ENCODE results near the gene HNRNPA0.
A peak's percentile ranks its signal among the peaks of the same experiment; 100 is the strongest.
"Not testable (repeated sequence)": the region's sequence is repeated elsewhere in the genome, so short reads cannot be mapped to it uniquely, and the experiment has no call there.

HNRNPA0 gene

GRCh38 chr5:137754188-137754960, at the start of gene HNRNPA0:
Gene HNRNPA0, minus strand, starts transcription at chr5:137754363. Its CDS starts 297 bp downstream, at chr5:137754066.
- DNase-seq = peak; percentile 87

DNA sequence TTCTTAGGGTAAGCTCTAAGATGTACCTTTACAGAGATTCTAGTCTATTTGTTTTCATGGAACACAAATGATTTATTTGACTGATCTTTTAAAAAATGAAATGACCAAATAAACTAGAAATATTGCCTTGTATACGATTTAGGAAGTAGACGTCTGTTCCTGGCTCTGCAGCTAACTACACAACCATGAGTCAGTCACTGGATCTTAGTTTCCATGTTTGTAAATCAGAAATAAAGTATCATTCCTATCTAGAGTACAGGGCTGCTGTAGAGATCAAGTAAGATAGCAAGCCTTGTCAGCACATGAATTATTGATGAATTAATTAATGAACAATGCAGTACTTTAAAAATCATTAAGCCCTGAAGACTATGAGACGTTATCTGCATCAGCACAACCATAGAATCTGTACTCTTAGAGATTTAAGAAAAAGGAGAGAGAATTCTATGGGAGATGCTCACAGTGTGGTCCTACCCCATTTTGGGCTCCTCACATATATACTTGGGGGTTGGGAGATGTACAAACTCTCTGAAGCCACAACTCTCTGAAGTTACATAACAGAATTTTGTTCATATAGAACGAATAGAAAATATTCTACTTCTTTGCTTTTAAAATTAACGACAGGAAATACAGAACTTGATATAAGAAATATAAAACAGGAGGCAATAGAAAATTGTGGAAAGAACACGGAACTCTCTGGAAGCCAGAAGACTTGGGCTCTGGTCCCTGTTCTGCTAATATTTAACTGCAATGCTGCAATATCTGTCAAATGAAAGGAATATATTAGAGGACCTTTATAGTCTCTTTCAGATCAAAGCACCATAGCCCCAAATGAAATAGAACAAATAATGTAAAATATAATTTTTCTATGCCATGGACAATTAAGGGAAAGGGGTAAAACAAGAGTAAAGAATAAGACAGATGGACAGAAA, 48.4 kb upstream of the HNRNPA0 start:
- DNase-seq = no peak

DNA sequence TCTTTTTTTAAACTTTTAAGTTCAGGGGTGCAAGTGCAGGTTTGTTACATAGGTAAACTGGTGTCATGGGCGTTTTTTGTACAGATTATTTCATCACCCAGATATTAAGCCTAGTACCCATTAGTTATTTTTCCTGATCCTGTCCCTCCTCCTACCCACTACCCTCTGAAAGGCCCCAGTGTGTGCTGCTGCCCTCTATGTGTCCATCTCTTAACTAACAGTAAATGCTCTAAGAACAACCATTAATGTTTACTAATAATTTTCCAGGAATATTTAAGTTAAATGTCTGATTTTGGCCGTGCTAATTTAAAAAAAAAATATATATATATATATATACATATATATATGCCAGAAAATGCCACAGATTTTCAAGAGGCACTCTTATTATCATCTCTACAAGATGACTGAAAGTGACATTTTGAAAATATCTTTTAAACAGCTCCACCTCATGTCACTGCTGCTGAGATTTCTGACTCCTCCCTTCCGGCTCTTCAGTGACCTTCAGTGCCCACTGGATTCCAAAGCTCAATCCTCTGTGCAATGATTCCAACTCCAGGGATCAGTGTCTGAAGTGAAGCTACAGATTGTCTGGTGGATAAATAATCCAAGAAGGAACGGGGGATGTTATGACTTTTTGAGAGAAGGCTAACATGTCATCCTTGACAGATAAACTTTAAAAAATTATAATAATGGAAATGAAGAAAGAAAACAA, 46.7 kb upstream of the HNRNPA0 start:
- DNase-seq = no peak

DNA sequence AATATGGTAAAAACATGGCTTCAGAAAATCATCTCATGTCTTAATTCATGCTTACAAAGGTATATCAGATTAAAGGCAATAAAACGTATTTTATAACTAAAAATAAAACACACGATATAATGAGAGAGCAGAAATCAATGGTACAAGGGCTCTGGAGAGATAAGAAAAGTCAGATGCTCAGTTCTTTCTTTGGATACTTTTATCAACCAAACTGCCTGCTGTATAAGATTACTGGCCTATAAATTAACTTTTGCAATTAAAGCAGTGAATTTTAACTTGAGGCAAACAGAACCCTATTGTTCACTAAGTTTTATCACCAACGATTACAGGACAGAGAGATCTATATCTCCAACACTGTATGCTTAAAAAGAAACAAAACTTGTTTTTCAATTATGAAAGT, 42.1 kb upstream of the HNRNPA0 start:
- no peak for DNase-seq

- no peak for DNase-seq
Observed at GRCh38 chr5:137794863-137795262, 40.7 kb upstream of the HNRNPA0 start.

- no peak for DNase-seq
Observed at GRCh38 chr5:137792303-137792702, 38.1 kb upstream of the HNRNPA0 start.

DNA sequence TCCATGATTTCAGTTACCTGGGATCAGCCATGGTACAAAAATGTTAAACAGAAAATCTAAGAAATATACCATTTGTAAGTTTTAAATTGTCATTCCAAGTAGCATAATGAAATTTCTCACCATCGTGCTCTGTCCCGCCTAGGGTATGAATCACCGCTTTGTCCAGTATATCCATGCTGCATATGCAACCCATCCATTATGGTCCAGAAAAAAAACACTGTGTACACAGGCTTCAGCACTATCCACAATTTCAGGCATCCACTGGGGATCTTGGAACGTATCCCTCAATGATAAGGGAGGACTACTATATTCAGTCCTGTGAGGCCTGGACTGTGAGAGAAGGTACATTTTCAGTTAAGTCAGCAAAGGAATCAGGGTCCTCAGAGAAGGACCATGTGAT, 37.6 kb upstream of the HNRNPA0 start:
- no peak for DNase-seq

DNA sequence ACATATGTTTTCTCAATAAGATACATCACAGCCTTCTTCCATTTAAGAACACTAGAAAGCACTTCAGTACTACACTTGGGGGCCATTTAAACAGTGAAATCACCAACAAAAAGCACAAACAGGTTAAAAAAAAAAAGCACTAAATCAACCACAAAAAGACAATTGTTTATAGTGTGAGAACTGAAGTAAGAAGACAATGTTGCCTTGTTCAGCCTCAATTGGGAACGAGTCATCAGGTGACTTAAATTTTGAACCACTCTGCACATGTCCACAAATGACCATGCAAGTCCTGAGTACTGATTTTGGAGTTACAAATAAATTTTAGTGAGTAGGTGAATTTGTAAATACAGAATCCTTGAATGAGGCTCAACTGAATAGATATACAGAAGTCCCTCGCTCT, 37.2 kb upstream of the HNRNPA0 start:
- DNase-seq = no peak

GRCh38 chr5:137788560-137788959, 34.4 kb upstream of the HNRNPA0 start:
- not testable (repeated sequence) for DNase-seq

- DNase-seq = no peak
Observed at GRCh38 chr5:137782984-137783536, 28.9 kb upstream of the HNRNPA0 start.

DNA sequence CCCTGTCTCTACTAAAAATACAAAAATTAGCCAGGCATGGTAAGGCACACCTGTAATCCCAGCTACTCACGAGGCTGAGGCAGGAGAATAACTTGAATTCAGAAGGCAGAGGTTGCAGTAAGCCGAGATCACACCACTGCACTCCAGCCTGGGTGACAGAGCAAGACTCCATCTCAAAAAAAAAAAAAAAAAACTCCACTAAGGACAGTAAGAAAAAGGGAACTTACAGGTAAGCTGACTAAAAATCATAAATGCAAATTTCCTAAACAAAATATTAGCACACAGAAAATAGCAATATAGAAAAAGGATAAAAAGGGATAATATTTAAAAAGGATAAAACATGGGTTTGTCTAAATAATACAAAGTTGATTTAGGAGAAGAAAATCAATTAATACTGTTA, 27.9 kb upstream of the HNRNPA0 start:
- no peak for DNase-seq

DNA sequence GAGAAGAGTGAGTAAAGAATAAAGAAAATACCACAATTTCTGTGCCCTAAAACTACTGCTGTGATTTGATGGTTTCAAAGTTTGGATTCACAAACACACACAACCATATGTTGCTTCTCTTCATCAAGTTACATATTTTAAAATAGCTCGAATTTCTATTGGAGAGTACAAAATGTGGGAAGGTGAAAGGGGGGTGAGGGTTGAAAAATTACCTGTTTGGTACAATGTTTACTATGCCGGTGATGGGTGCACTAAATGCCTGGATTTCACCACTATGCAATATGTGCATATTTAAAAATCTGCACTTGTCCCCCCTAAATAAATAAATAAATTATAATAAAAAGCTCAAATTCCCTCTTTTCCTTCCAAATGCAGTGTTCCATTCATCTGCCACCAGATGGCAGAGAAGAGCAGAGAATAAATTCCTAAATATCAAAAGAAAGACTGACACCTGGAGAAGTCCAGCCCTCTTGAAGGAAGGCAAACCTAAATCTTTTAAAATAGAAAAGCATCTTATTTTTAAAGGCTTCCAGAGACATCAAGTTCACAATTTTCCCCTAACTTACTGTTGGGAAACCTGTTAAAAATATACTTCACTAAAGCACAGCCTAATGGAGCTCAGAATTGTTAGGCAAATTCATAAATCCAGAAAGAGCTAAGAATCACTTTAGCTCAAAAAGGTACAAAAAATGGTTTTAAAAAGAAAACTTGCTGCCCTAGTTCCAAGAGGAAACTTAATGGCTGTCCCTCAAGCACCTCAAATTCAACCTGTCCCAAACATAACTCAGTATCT, 24.8 kb upstream of the HNRNPA0 start:
- no peak for DNase-seq

GRCh38 chr5:137767937-137768336, 13.8 kb upstream of the HNRNPA0 start:
- DNase-seq = not testable (repeated sequence)

DNA sequence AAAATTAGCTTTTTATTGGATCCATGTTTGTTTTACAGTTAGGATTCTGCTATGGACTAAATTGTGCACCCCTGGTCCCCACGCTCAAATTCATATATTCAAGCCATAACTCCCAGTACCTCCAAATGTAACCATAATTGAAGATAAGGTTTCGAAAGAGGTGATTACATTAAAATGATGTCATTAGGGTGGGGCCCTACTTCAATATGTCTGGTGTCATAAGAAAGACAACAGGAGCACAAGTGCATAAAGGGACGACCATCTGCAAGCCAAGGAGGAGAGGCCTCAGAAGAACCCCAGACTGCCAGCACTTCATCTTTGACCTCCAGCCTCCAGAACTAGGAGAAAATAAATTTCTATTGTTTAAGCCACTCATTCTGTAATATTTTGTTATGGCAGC, 7.4 kb upstream of the HNRNPA0 start:
- no peak for DNase-seq

DNA sequence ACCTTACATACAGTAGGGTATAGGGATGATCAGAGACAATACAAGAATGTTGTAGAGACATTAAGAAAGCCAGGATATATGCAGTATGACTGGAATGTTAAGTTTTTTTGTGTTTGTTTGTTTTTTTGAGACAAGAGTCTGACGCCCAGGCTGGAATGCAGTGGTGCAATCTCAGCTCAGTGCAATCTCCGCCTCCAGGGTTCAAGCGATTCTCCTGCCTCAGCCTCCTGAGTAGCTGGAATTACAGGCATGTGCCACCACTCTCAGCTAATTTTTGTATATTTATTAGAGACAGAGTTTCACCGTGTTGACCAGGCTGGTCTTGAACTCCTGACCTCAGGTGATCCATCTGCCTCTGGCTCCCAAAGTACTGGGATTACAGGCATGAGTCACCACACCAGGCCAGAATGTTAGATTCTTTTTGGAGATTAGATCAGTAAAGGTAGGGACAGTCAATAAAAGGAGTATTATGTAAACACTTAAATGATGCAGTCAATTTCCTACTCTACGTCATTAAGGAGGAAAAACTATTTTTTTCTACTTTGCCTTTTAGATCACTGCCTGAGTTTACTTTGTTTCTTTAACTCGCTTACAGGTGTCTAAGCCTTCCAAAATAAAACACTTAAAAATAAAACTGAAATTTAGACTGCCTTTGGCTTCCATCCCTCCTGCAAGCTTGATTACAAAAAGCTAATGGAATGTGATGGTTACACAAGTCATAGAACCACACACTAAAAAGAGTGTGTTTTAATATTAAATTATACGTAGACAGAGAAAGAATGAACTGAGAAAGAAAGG, 6.8 kb upstream of the HNRNPA0 start:
- no peak for DNase-seq

DNA sequence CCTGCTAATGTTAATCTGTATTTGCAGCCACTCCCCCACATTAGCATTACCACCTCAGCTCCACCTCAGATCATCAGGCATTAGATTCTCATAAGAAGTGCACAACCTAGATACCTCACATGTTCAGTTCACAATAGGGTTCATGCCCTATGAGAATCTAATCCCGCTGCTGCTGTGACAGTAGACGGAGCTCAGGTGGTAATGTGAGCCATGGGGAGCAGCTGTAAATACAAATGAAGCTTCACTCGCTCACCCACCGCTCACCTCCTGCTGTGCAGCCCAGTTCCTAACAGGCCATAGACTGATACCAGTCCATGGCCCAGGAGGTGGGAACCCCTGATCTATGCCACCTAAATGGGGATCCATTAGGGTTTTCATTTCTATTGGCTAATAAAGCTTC, 6.1 kb upstream of the HNRNPA0 start:
- DNase-seq = no peak

DNA sequence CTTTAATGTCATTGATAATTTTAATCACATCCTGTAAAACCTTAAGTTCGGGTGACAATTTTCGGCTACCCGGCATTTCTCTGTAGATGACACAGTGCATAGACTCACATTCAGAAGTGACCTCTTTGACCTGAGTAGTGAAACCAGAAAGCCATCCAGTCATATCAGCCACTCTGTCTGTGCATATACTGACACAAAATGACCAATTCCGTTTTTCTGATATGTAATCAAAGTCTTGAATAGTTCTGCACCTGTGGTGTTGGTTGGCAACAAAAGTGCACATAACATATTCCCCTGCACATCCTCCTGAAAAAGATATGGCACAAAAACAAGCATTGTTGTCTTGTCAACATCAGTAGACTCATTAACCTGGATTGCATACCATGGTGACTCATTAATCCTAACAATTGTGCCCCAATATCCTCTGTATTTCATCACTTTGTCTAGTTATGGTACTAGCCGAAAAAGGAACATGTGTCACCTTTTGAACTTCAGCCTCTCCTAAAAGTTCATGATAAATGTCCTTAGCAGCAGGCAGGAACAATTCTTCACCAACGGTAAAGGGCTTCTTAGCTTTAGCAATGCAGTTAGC, 4.6 kb upstream of the HNRNPA0 start:
- DNase-seq = no peak

DNA sequence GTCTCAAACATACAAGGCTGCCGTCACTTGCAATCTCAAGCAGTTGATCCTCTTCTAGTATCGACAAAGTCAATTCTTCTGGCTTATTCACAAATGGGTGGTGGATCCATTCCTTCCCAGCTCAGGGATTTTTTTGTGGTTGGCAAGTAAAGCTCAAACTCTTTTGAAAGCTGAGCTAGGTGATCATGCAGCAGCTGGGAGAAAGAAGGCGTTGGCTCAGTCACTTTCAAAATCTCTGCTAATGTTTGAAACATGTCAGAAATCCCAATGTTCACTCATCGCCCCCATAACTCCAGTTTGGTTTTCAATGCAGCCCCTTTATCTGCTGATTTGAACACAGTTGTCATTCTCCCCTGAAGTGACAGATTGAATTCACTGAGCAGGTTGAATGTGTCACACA, 4.0 kb upstream of the HNRNPA0 start:
- DNase-seq = no peak

GRCh38 chr5:137757634-137758033, 3.5 kb upstream of the HNRNPA0 start:
- no peak for DNase-seq

DNA sequence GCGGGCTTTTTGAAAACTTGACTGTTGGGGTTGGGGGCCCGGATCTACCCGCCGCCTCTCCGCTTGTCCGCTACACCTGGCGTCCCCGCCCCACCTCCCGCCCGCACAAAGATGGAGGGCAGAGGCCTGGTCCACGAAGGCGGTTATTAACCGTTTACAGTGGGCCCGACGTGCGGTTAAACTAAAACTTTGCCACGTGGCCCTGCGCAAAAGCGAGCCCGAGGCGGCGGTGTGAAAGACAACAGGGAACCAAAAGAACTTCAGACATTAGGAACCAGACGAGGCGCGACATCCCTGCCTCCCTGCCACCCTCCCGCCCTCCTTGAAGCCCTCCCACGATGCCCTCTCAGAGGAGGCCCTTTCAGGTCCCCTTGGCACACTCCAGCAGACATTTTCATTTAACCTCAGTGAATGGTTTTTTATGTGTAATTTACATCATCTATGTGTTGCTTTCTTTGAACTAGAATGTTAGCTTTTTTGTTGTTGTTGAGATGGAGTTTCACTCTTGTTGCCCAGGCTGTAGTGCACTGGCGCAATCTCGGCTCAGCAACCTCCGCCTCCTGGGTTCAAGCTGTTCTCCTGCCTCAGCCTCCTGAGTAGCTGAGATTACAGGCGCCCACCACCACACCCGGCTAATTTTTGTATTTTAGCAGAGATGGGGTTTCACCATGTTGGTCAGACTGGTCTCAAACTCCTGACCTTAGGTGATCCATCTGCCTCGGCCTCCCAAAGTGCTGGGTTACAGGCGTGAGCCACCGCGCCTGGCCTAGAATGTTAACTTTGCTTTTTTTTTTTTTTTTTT, 999 bp upstream of the HNRNPA0 start:
- no peak for DNase-seq
